SK-N-MC (cell line): ENCODE measurements around the gene CSNK1D.

Experiments
- DNase-seq: peaks from one replicate; pipeline ENCODE4 v3.0.0-alpha.2; 2011; ENCODE audit warnings: low read depth, low spot score
- H3K27ac ChIP-seq: fragments of 200-600 bp; sonication (generic); 2 replicates; pipeline ENCODE4 v1.5.1; 2016; ENCODE audit warnings: mixed run types
- H3K36me3 ChIP-seq: fragments of 200-600 bp; sonication (generic); 2 replicates; pipeline ENCODE4 v1.6.1; 2017; ENCODE audit warnings: antibody characterized with exemption, low read length, mixed read lengths; ENCODE audit not compliant: insufficient read depth
- H3K4me3 ChIP-seq: fragments of 200-600 bp; sonication (generic); 2 replicates; pipeline ENCODE4 v1.5.1; 2016
- H3K9ac ChIP-seq: fragments of 200-600 bp; sonication (generic); 2 replicates; pipeline ENCODE4 v1.8.0; 2017; ENCODE audit warnings: mixed run types, mixed read lengths; ENCODE audit not compliant: insufficient read length
- H3K9me3 ChIP-seq: fragments of 200-600 bp; sonication (generic); 2 replicates; pipeline ENCODE4 v1.6.1; 2017; ENCODE audit warnings: low read depth, mild to moderate bottlenecking, antibody characterized with exemption, low read length, moderate library complexity, mixed read lengths
- EZH2 ChIP-seq: fragments of 200-600 bp; sonication (generic); IDR thresholded peaks from one replicate; pipeline ENCODE4 v1.6.1; 2017; ENCODE audit warnings: antibody characterized with exemption
- FOXP2 ChIP-seq: optimal IDR thresholded peaks from 2 replicates; pipeline ENCODE3; 2011; ENCODE audit warnings: mild to moderate bottlenecking, moderate library complexity; ENCODE audit not compliant: insufficient read depth; ENCODE audit errors: extremely low read length, control extremely low read depth
- POLR2AphosphoS5 ChIP-seq: IDR thresholded peaks from 2 replicates; pipeline ENCODE4 v1.6.1; 2012; ENCODE audit warnings: mild to moderate bottlenecking, low read depth, low read length, borderline replicate concordance

The CSNK1D gene

DNA sequence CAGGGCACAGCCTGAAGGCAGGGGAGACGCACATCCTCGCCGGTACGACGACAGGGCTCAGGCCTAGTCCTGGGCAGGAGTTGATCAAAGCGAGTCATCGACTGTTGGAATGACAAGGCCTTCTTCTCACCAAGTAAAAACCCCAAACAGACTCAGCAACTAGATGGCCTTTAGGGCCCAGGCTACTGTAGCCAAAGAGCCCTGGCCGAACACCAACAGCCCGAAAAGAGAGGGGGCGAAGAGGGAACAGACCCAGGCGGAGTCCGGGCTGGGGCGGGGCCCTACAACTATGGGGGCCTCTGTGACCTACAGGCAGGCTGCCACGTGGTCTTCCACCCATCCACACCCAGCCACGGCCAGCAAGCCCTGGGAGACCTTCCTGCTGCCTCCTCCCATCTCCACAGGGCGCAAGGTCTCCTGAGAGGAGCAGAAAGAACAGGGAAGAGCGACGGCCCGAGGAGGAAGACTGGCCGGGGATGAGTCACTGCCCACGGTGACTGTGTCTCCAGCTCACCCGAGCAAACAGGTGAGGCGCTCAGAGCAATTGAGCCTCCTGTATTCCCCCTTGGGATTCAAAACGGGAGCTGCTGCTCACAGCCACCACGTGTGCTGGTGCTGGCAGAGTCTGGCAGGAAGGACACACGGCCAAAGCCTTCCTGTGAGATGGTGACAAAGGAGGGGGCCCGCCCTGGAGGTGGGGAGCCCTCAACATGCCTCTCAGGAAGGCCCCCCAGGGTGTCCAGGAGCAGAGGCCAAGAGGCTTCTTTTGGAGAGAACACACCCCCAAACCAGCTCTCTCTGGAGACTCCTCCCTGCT, 26.9 kb downstream of the CSNK1D start:
- peak overlapping the region; percentile 12 for H3K4me3 ChIP-seq
- DNase-seq: peak; percentile 35
- peak; percentile 47 for TF ChIP-seq FOXP2
- no peak for TF ChIP-seq POLR2AphosphoS5
- H3K9ac ChIP-seq: peak overlapping the region; percentile 55
- H3K36me3 ChIP-seq: peaks cover 92% of the 10 kb centered on the region
- peak overlapping the region; percentile 88 for H3K27ac ChIP-seq
- no peaks in the 10 kb centered on the region for H3K9me3 ChIP-seq

DNA sequence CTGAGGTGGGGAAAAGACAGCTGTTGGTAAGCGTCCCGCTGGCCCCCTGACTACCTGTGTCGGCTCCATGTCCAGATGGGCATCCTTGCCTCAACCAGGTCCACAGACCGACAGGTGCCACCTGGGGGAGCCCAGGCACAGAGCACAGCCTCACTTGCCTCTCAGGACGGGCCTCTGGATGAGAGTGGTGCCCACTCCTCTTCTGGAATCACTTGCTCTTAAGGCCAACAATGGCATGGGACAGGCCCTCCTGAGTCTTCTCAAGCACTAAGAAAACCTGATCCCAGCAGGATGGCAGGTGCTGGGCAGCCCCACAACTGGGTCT, 27.5 kb downstream of the CSNK1D start:
- no peak for DNase-seq
- no peak overlapping the region for H3K4me3 ChIP-seq
- no peak for TF ChIP-seq EZH2
- no peak for TF ChIP-seq POLR2AphosphoS5
- TF ChIP-seq FOXP2: no peak
- H3K27ac ChIP-seq: peak overlapping the region; percentile 88
- peaks cover 86% of the 10 kb centered on the region for H3K36me3 ChIP-seq
- no peak overlapping the region for H3K9ac ChIP-seq
- H3K9me3 ChIP-seq: no peaks in the 10 kb centered on the region

DNA sequence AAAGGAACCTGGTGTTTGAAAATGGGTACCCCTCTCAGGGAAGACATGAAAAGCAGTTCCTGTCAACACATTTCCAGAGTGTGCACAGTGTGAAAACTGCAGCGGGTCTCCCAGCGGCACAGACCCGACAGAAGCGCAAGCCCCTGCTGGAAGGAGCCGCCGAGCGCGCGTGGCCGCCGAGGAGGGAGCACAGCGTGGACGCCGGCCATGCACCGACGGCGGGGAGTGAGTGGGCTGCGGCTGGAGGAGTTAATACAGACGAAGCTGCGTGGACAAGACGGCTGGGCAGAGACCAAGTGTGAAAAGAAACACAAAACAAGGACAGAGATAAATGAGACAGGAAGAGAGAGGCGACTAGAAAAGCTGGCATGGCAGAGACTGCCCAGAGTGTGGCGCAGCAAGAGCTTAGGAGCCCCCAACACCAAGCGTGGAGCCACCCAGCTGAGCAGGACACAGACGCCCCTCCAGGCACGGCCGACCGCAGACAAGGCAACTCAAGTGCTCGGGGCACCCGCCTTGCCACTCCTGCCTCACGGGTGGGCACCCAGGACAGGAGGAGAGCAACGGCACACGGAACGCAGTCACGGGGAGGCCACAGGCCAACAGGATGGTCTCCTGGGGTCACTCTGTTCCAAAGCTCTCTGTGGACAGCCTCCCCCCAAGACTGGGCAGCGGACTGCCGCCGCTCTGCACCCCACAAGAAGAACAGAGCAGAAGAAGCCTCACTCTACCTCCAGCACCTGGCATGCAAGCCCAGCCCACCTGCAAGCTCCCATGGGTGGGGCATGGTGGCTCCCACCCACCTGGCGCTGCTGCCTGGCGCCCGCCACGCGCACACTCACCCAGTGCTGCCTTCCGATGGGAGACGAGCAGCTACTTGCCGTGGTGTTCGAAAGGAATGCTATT, 28.1 kb downstream of the CSNK1D start:
- no peak for TF ChIP-seq EZH2
- no peak for TF ChIP-seq FOXP2
- no peak for DNase-seq
- H3K36me3 ChIP-seq: peaks cover 80% of the 10 kb centered on the region
- H3K9ac ChIP-seq: no peak overlapping the region
- peak overlapping the region; percentile 88 for H3K27ac ChIP-seq
- H3K4me3 ChIP-seq: no peak overlapping the region
- no peaks in the 10 kb centered on the region for H3K9me3 ChIP-seq

DNA sequence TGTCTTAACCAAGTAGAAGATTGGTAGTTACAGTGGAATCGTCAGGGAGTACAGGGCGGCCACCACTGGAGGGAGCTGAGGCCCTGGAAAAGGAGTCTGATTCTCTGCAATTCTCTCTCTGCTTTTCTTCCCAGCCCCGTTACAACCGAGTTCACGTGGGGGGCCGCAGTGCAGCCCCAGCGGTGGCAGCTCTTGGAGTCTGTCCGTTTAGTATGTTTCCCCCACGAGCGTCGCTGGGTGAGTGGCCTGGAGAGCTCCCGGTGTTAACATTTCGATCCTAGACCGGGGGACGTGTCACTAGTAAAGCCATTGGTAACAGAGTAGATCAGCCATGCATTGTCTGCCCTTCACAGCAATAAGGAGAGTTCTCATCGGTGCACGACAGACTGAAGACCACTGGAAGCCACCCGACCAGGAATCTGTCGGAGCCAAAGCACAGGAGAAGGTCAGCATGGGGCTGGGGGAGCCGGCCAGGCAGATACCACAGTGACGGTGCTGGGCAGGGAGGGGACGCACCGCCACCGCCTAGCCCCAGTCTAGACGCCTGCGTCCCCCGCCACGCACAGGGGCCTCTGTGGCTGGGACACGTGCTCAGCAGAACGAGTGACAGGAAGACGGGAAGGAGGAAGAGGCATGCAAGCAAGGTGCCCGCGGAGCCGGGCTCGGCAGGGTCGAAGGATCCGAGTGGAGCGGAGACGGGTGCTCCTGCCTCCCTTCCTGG, 28.9 kb downstream of the CSNK1D start:
- no peak for DNase-seq
- peaks cover 72% of the 10 kb centered on the region for H3K36me3 ChIP-seq

DNA sequence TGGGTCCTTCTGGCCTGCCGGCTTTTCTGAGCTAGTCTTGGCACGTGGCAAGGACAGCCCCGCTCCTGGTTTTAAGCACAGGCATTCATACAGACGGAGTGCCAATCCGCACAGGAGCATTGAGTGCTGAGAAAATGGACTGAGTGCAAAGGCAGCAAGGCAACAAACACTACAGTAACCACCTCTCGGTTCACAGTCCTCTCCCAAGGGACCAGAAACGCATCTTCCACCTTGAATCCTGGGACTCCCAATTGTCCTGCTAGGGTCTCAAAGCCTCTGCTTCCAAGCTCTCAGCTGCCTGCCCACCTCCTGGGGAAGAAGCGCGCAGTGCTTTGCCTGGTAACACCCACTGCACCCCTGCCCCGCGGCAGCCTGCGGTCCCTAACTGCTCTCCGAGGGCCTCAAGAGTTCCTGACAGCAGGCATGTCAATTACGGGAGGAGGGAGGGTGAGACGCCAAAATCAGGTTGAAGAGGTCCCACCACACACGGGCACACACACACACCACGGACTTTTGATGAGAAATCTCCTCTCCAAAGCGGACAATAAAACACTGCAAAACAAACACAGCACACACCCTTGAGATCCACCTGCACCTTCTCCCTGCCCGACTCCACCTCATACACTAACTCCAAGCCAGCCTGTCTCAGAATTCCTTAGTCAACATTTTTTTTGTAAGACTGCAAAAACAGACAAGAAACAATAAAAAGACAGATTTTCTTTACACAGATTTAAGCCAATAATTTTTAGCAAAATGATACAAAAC, 29.7 kb downstream of the CSNK1D start:
- no peak for DNase-seq
- peaks cover 64% of the 10 kb centered on the region for H3K36me3 ChIP-seq
- TF ChIP-seq EZH2 (no peak), POLR2AphosphoS5 (no peak), FOXP2 (no peak)
- no peak overlapping the region for H3K9ac ChIP-seq
- H3K9me3 ChIP-seq: no peaks in the 10 kb centered on the region
- H3K27ac ChIP-seq: peak overlapping the region; percentile 73
- no peak overlapping the region for H3K4me3 ChIP-seq

More for the DNA sequence above, 28.9 kb downstream of the CSNK1D start:
- TF ChIP-seq POLR2AphosphoS5: no peak
- TF ChIP-seq FOXP2: no peak
- no peak for TF ChIP-seq EZH2
- Histone ChIP-seq H3K9me3 (no peaks in the 10 kb centered on the region), H3K4me3 (no peak overlapping the region), H3K27ac (peak overlapping the region; percentile 73), H3K9ac (no peak overlapping the region)

DNA sequence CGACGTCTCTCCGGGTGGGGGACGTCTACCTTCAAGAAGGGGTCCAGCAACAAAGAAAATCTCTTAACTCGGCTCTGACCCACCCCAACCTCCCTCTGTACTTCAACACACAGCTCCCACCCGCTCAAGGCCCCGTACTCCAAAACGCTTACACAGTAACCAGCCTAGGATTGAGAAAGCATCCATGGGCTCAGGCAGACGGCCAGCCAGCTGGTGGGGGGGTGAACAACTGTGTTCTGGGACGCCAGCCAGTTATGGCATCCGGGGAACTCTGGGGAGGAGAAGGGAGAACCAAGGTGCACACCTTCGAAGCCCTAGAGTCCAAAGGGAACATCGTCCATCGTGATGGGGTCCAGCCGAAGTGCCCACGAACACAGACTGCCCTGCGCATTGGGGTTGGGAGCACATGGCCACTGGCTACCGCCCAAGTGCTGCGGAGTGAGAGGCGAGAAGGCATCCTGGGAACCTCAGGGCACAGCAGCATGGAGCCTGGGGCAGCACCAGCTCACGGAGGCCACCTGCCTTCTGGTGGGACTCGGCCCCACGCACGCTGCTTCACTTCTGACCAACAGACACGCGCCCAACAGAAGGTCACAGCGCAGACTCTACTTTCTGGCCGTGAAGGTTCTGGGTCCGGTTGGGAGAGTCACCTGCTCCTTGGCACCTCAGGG, 30.4 kb downstream of the CSNK1D start:
- Histone ChIP-seq H3K4me3 (no peak overlapping the region), H3K27ac (0 out of 2 replicates have a peak overlapping the region, but pooled peaks have one; percentile 75), H3K9ac (peak overlapping the region; percentile 3), H3K36me3 (peaks cover 57% of the 10 kb centered on the region), H3K9me3 (no peaks in the 10 kb centered on the region)
- no peak for DNase-seq
- TF ChIP-seq POLR2AphosphoS5 (no peak; the same call in none of the 2 replicates), EZH2 (no peak), FOXP2 (no peak)

GRCh38 chr17:82242698-82242976, 30.9 kb downstream of the CSNK1D start:
- H3K27ac ChIP-seq: peak overlapping the region; percentile 75

More at GRCh38 chr17:82242698-82242976, 30.9 kb downstream of the CSNK1D start:
- H3K4me3 ChIP-seq: no peak overlapping the region
- TF ChIP-seq FOXP2 (no peak), EZH2 (no peak), POLR2AphosphoS5 (no peak; the same call in 1 of the 2 replicates)
- H3K9ac ChIP-seq: peak overlapping the region; percentile 3
- no peak for DNase-seq
- peaks cover 52% of the 10 kb centered on the region for H3K36me3 ChIP-seq
- H3K9me3 ChIP-seq: no peaks in the 10 kb centered on the region
